GM21515 (cell line): Measurements from ENCODE around the gene FMO5.
"Not testable (repeated sequence)": the region's sequence is repeated elsewhere in the genome, so short reads cannot be mapped to it uniquely, and the experiment has no call there.

Source experiments
- ATAC-seq: cut with Tn5 transposase; IDR thresholded peaks from one replicate; pipeline ENCODE4 v1.9.1; 2021; ENCODE audit not compliant: unreplicated experiment

FMO5 gene

GRCh38 chr1:147240131-147240721 is 15.1 kb upstream of the FMO5 start:
- not testable (repeated sequence) for ATAC-seq

DNA sequence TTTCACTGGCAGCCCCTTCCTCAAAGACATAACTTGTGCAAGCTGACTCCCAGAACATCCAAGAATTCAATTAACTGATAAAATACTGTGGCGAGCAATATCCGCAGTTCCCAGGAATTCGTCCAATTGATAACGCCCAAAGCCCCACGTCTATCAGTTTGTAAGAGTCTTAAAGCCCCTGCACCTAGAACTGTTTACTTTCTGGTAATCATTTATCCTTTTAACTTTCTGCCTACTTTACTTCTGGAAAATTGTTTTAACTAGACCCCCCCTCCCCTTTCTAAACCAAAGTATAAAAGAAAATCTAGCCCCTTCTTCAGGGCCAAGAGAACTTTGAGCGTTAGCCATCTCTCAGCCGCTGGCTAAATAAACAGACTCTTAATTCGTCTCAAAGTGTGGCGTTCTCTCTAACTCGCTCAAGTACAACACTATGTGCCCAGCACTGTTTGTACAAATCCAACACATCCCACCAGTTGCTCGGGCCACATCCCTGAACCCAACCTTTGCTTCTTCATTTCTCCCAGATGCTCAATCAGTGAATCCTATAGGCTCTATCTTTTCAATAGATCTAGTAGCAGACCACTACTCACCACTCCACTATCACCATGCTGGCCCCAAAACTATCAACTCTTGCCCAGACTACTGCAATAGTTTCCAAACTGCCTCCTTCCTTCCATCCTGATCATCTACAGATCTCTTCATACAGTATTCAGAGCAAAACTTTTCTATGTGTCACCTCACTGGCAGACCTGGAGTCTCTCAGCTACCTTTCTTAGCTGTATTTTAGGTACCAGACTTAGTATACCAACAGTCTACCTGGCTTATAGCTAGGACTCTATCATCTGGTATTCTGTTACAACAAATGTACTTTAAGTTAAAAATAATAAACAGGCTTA is 14.0 kb upstream of the FMO5 start:
- ATAC-seq: no peak

DNA sequence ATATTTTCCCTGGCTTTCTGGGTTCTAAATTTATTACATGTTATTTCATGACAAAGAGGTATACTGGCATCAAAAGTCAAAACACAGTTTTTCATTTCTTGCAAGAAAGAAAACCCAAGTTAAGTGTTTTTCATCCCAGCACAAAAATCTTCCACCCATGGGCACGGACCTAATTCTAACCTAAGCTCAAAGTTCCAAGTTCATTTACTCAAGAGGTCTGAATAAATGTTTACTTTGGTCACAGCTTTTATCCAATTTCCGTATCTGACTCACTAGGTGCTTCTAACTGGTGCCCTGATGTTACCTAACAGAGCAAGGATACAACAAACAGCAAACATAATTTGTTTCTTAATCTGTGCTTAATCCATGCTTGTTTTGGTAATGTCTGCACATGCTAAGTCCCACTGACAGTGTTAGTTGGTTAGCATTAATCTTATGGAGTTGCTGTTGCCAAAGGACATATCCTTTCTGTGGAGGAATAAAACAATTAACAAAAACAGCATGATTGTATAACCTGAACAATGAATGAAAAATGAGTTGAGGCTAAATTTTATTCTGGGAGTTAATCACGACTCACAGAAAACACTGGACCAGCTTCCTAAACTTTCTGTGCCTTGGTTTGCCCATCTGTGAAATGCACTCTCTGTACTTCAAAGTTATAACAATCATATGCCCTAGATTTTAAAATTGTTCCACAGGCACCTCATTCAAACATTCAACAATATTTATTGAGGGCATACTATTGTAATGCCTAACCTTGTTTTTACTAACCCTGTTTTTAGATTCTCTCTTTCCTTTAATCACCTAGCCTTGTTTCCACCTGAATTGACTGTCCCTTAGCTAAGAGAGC is 13.1 kb upstream of the FMO5 start:
- ATAC-seq: no peak

DNA sequence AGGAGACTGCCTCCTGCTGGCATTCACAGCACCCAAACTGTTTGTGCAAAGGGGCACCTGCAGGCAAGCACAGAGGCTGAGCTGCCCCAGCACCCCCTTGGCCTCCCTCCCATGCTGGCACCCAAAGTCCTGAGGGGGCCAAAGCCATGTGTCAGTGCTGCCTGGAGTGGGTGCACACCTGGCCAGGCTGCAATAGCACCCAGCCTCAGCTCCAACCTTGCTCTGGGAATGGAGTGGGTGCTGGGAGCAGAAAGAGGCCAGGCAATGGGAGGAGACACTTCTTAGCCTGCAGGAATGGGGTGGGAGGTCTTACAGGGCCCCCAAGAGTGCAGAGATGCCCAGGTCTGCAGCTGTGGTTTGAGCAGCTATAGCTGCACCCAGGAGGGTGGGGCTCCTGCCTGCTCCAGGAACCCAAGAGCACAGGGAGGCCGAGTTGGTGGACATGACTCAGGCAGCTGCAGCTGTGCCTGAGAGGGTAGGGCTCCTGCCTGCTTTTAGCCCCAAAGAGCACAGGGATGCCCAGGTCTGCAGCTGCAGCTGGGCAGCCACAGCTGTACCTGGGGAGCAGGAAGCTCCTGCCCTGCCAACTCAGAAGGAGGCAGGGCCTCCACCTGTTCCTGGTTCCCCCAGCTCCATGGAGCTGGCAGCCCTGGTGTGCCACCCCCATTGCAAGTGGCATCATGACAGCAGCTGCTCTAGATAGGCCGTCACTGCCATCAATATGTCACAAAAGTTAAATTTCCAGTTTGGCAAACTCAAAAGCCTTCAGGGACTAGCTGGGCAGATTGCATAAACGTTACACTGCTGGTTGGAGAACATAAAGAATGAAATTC is 12.0 kb upstream of the FMO5 start:
- no peak for ATAC-seq

DNA sequence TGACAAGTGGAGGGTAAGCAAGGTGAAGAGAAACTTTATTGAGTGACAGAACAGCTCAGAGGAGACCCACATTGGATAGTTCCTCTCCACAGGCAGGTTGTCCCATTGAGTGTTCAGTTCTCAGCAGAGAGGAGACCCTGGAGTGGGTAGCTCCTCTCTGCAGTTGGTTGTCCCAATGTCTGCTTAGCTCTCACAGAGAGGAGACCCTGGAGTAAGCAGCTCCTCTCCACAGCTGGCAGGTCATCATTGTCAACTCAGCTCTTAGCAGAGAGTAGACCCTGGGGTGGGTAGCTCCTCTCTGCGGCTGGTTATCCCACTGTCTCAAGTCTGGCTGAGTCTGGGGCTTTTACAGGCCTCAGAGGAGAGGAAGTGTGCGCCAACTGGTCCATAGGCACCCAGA is 11.3 kb upstream of the FMO5 start:
- no peak for ATAC-seq

GRCh38 chr1:147235822-147236221 is 10.7 kb upstream of the FMO5 start:
- no peak for ATAC-seq

DNA sequence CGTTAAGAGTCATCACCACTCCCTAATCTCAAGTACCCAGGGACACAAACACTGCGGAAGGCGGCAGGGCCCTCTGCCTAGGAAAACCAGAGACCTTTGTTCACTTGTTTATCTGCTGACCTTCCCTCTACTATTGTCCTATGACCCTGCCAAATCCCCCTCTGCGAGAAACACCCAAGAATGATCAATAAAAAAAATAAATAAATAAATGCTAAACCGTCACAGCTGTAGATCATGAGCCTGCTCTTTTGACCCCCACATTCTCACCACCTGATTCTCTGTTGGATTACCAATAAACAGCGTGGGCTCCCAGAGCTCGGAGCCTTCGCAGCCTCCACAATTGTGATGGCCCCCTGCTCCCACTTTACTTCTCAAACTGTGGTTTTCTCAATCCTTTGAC is 8.8 kb upstream of the FMO5 start:
- not testable (repeated sequence) for ATAC-seq

DNA sequence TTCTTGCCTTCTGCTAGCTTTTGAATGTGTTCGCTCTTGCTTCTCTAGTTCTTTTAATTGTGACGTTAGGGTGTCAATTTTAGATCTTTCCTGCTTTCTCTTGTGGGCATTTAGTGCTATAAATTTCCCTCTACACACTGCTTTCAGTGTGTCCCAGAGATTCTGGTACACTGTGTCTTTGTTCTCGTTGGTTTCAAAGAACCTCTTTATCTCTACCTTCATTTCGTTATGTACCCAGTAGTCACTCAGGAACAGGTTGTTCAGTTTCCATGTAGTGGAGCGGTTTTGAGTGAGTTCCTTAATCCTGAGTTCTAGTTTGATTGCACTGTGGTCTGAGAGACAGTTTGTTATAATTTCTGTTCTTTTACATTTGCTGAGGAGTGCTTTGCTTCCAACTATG is 5.9 kb upstream of the FMO5 start:
- not testable (repeated sequence) for ATAC-seq

- ATAC-seq: no peak
These were observed 1.2 kb downstream of the FMO5 start for GRCh38 chr1:147223740-147224615.

DNA sequence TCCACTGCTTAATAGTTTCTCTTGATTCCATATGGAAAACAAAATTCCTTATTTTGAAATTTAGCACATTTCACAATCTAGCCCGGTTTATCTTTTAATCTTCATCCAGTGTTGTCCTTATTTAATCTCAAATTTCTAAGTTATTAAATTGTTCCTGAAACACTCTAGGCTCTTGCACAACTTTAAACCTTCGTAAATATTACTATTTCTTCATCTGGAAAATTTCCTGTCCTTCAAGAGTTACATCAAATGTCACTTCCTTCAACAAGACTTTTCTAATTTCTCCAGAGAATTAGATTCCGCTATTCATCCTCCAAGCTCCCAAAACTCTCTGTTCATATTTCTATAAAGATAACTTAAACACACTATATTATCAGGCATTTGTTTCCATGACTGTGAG is 6.5 kb downstream of the FMO5 start:
- no peak for ATAC-seq

DNA sequence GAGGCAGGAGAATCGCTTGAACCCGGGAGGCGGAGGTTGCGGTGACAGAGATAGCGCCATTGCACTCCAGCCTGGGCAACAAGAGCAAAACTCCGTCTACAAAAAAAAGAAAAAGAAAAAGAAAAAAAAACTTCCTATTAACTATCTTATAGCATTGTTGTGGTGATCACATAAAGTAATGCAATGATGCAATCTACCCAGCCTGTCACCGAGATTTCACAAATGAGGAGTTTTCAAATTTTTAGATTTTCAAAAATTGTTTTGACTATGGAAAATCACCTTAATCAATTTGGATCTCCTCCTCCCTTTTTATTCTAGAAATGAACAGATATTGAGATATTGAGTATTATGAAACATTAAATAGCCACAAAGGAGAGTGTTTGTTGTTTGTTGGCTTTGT is 8.0 kb downstream of the FMO5 start:
- ATAC-seq: no peak

DNA sequence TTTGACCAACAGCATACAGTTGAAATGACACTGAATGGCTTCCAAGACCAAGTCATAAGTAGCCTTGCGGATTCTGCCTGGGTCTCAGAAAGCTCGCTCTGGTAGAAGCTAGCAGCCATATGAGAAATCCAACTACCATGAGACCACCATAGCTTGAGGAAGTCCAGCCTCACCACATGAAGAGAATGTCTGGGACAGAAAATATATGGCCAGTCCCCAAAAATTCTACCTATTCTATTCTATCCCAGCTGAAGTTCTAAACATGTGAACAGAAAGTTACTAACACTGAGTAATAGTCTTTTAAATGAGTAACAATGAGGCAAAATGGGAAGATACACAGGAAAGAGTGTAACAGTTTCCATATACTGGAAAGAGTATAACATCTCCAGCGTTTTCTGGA is 9.0 kb downstream of the FMO5 start:
- no peak for ATAC-seq

- no peak for ATAC-seq
These were observed 9.6 kb downstream of the FMO5 start for GRCh38 chr1:147215540-147215916.

- no peak for ATAC-seq
These were observed 10.1 kb downstream of the FMO5 start for GRCh38 chr1:147214842-147215539.

DNA sequence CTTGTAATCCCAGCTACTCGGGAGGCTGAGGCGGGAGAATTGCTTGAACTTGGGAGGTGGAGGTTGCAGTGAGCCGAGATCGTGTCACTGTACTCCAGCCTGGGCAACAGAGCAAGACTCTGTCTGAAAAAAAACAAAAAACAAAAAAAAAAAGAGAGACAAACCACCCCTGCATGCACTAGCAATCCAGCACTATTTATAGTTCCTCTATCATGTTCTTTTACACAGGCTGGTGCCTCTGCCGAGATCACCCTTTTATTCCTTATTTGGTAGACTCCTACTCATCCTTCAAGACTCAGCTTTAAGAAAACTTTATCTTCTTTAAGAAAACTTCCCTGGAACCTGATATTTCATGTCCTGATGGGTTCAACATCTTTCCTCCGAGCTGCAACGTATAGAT is 10.8 kb downstream of the FMO5 start:
- ATAC-seq: no peak

DNA sequence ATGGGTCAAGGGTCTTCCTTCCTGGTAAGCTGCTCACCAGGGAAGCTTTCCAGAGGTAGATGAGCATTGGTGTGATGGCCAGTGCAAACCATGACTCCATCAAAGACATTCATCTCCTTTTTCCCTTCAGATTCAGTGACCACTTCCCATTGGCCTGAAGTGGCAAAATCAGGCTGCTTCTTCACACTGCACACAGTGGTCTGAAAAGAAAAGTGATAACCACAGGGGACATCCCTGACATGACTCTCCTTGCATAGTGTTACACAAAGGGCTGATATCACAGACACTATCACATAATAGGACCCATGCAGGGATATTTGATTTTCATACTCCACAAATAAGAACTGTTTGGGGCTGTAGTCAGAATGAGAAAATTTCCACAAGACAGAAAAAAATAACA is 11.9 kb downstream of the FMO5 start:
- ATAC-seq: no peak

- ATAC-seq: no peak
These were observed 13.6 kb downstream of the FMO5 start for GRCh38 chr1:147211577-147211976.

DNA sequence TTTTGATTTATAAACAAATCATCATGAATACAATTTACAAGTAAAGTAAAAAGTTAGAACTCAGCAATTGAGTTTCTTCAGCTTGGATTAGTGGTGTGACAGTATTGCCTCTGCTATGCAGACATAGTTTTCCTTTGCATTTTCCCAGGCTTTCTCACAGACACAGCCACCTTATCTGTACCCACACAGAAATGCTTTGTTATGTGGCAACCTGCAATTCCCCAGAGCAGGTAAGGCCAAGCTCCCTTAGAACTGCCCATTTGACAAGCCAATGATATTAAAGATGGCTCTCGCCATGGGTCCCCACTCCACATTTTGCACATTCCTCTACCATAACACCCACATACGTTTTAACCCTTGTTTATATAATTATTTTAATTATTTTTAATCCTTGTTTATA is 14.2 kb downstream of the FMO5 start:
- ATAC-seq: no peak
